ENCODE results near the gene CILP. TPM values are rescaled to one million over a fixed set of nuclear protein-coding genes. Genes with fewer than 3 reads are reported as not detected.

The CILP gene
- polyA plus RNA-seq, 3 donors = 0.13 TPM; not detected in 2

- H3K4me2 ChIP-seq (replicated peaks; ENCODE audit: extremely low read depth, low read length, poor library complexity, severe bottlenecking) = no peak overlapping the region
- H3K4me3 ChIP-seq (replicated peaks in 1 of 3; ENCODE audit: low read depth in 2 of 3, low read length in 3 of 3) = no peak overlapping the region
- Mint-ChIP-seq H3K4me3 (no peak overlapping the region), H3K9me3 (peaks cover 0 to 1% (median 0%) of the 10 kb centered on the region in 7 donors), H3K36me3 (peaks cover 30 to 57% of the 10 kb centered on the region in 2 donors), H3K4me1 (no peaks in the 10 kb centered on the region), H3K27me3 (ENCODE audit: low read depth in 3 of 3) (no peaks in the 10 kb centered on the region), H3K27ac (no peak overlapping the region)
- DNase-seq = no peak
- H4K20me1 ChIP-seq (ENCODE audit: insufficient read depth, low read length) = peaks cover 70% of the 10 kb centered on the region
- H3K27ac ChIP-seq (ENCODE audit: low read depth in 1 of 2, low read length in 2 of 2) = no peak overlapping the region
- no peak for TF ChIP-seq CTCF (IDR thresholded peaks at IDR 0.05)
- intact Hi-C loops (cut with micrococcal nuclease) = no loop called here
- H2AFZ ChIP-seq (ENCODE audit: insufficient read depth, low read depth, low read length, poor library complexity, severe bottlenecking) = no peak overlapping the region
- no CpG with 5 or more reads among the region's 1 CpG for WGBS (ENCODE audit: insufficient coverage)
- peaks cover 55 to 81% of the 10 kb centered on the region in 2 donors for H3K36me3 ChIP-seq (replicated peaks in 1 of 2; ENCODE audit: control insufficient read depth in 1 of 2, insufficient read depth in 2 of 2, low read length in 2 of 2)
- peaks cover 12% of the 10 kb centered on the region for H3K79me2 ChIP-seq (ENCODE audit: insufficient read depth, low read length)
- no peaks in the 10 kb centered on the region for H3K9me3 ChIP-seq (replicated peaks in 1 of 2; ENCODE audit: control insufficient read depth in 1 of 2, insufficient read depth in 1 of 2, low read length in 2 of 2)
- H3K4me1 ChIP-seq (ENCODE audit: control insufficient read depth in 1 of 2, insufficient read depth in 2 of 2, low read length in 2 of 2) = no peaks in the 10 kb centered on the region
- no peak overlapping the region for H3K9ac ChIP-seq (ENCODE audit: insufficient read depth, low read length, poor library complexity, severe bottlenecking)
- H3K27me3 ChIP-seq (ENCODE audit: control insufficient read depth in 2 of 2, insufficient read depth in 2 of 2, low read length in 2 of 2) = no peaks in the 10 kb centered on the region
These were observed 47.1 kb downstream of the CILP start for GRCh38 chr15:65164139-65164538.

GRCh38 chr15:65163041-65163440, 48.2 kb downstream of the CILP start:
- Histone ChIP-seq H3K27me3 (ENCODE audit: control insufficient read depth in 2 of 2, insufficient read depth in 2 of 2, low read length in 2 of 2) (no peaks in the 10 kb centered on the region), H3K79me2 (ENCODE audit: insufficient read depth, low read length) (peaks cover 12% of the 10 kb centered on the region), H4K20me1 (ENCODE audit: insufficient read depth, low read length) (peaks cover 64% of the 10 kb centered on the region), H3K9me3 (replicated peaks in 1 of 2; ENCODE audit: control insufficient read depth in 1 of 2, insufficient read depth in 1 of 2, low read length in 2 of 2) (no peaks in the 10 kb centered on the region), H3K4me3 (replicated peaks in 1 of 3; ENCODE audit: low read depth in 2 of 3, low read length in 3 of 3) (no peak overlapping the region), H3K36me3 (replicated peaks in 1 of 2; ENCODE audit: control insufficient read depth in 1 of 2, insufficient read depth in 2 of 2, low read length in 2 of 2) (peaks cover 64 to 87% of the 10 kb centered on the region in 2 donors), H3K4me1 (ENCODE audit: control insufficient read depth in 1 of 2, insufficient read depth in 2 of 2, low read length in 2 of 2) (no peaks in the 10 kb centered on the region), H3K9ac (ENCODE audit: insufficient read depth, low read length, poor library complexity, severe bottlenecking) (no peak overlapping the region), H3K27ac (ENCODE audit: low read depth in 1 of 2, low read length in 2 of 2) (no peak overlapping the region), H2AFZ (ENCODE audit: insufficient read depth, low read depth, low read length, poor library complexity, severe bottlenecking) (no peak overlapping the region), H3K4me2 (replicated peaks; ENCODE audit: extremely low read depth, low read length, poor library complexity, severe bottlenecking) (no peak overlapping the region)
- H3K4me1 Mint-ChIP-seq = no peaks in the 10 kb centered on the region
- TF ChIP-seq CTCF (IDR thresholded peaks at IDR 0.05) = no peak
- 100% methylated on average over 1 of the region's 4 CpGs for WGBS (ENCODE audit: insufficient coverage)
- intact Hi-C loops (cut with micrococcal nuclease) = no loop called here
- peaks cover 0 to 1% (median 0%) of the 10 kb centered on the region in 7 donors for H3K9me3 Mint-ChIP-seq
- DNase-seq = no peak
- no peaks in the 10 kb centered on the region for H3K27me3 Mint-ChIP-seq (ENCODE audit: low read depth in 3 of 3)
- H3K4me3 Mint-ChIP-seq = no peak overlapping the region
- H3K27ac Mint-ChIP-seq = no peak overlapping the region
- H3K36me3 Mint-ChIP-seq = peaks cover 38 to 58% of the 10 kb centered on the region in 2 donors
